ENCODE results near the gene UBE2L6.

DNA sequence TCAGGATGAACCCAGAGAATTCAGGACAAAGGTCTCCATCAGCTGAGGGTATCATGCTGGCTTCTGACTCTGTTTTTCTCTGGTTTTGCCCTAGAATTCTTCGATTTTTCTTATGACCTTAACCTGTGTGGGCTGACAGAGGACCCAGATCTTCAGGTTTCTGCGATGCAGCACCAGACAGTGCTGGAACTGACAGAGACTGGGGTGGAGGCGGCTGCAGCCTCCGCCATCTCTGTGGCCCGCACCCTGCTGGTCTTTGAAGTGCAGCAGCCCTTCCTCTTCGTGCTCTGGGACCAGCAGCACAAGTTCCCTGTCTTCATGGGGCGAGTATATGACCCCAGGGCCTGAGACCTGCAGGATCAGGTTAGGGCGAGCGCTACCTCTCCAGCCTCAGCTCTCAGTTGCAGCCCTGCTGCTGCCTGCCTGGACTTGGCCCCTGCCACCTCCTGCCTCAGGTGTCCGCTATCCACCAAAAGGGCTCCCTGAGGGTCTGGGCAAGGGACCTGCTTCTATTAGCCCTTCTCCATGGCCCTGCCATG, 46.8 kb upstream of the UBE2L6 start:
- TF ChIP-seq TAF1 (IDR thresholded peaks at IDR 0.05; ENCODE audit: borderline replicate concordance, insufficient read depth, low read length) (no peak), SIN3A (IDR thresholded peaks at IDR 0.05; ENCODE audit: borderline replicate concordance, insufficient read depth, low read length) (no peak), POLR2AphosphoS5 (IDR thresholded peaks at IDR 0.05; ENCODE audit: low read depth, low read length) (no peak)
- TF ChIP-seq, protein P1, sequence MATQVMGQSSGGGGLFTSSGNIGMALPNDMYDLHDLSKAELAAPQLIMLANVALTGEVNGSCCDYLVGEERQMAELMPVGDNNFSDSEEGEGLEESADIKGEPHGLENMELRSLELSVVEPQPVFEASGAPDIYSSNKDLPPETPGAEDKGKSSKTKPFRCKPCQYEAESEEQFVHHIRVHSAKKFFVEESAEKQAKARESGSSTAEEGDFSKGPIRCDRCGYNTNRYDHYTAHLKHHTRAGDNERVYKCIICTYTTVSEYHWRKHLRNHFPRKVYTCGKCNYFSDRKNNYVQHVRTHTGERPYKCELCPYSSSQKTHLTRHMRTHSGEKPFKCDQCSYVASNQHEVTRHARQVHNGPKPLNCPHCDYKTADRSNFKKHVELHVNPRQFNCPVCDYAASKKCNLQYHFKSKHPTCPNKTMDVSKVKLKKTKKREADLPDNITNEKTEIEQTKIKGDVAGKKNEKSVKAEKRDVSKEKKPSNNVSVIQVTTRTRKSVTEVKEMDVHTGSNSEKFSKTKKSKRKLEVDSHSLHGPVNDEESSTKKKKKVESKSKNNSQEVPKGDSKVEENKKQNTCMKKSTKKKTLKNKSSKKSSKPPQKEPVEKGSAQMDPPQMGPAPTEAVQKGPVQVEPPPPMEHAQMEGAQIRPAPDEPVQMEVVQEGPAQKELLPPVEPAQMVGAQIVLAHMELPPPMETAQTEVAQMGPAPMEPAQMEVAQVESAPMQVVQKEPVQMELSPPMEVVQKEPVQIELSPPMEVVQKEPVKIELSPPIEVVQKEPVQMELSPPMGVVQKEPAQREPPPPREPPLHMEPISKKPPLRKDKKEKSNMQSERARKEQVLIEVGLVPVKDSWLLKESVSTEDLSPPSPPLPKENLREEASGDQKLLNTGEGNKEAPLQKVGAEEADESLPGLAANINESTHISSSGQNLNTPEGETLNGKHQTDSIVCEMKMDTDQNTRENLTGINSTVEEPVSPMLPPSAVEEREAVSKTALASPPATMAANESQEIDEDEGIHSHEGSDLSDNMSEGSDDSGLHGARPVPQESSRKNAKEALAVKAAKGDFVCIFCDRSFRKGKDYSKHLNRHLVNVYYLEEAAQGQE (IDR thresholded peaks at IDR 0.05; ENCODE audit: insufficient read depth in 1 of 2, low read depth in 2 of 2, low read length in 2 of 2) = no peak
